Astrocyte (in vitro differentiated cells and primary cell): ENCODE measurements around the gene IQSEC3. TPM values are rescaled to one million over a fixed set of nuclear protein-coding genes. Genes with fewer than 3 reads are reported as not detected.

Experiments used
- DNase-seq: peaks from one replicate; pipeline ENCODE4 v3.0.0-alpha.2; 2010; ENCODE audit warnings: low read depth
- FAIRE-seq: peaks from 2 replicates; lab custom pipeline; 2011; peaks lifted over from hg19 to GRCh38; lab: Jason Lieb, UNC
- H2AFZ ChIP-seq: 2 replicates; pipeline ENCODE4 v1.6.0; 2012; ENCODE audit warnings: low read depth, low read length, inconsistent platforms
- H3K27ac ChIP-seq: 2 replicates; pipeline ENCODE4 v1.5.1; 2011; ENCODE audit warnings: low read depth, low read length, inconsistent platforms
- H3K27me3 ChIP-seq: 2 replicates; pipeline ENCODE4 v1.6.0; 2011; ENCODE audit warnings: low read length, inconsistent platforms; ENCODE audit not compliant: insufficient read depth
- H3K36me3 ChIP-seq: 2 replicates; pipeline ENCODE4 v1.5.1; 2011; ENCODE audit warnings: low read length, inconsistent platforms; ENCODE audit not compliant: insufficient read depth
- H3K4me1 ChIP-seq: 2 replicates; pipeline ENCODE4 v1.5.1; 2011; ENCODE audit warnings: low read length, inconsistent platforms; ENCODE audit not compliant: insufficient read depth
- H3K4me2 ChIP-seq: 2 replicates; pipeline ENCODE4 v1.6.0; 2012; ENCODE audit warnings: low read length, inconsistent platforms
- H3K4me3 ChIP-seq: 2 replicates; pipeline ENCODE4 v1.5.1; 2011; ENCODE audit warnings: low read depth, mild to moderate bottlenecking, low read length, inconsistent platforms; ENCODE audit not compliant: insufficient read depth
- H3K79me2 ChIP-seq: 2 replicates; pipeline ENCODE4 v1.6.0; 2012; ENCODE audit warnings: mild to moderate bottlenecking, low read length, inconsistent platforms; ENCODE audit not compliant: insufficient read depth
- H3K9ac ChIP-seq: 2 replicates; pipeline ENCODE4 v1.6.0; 2012; ENCODE audit warnings: mild to moderate bottlenecking, low read length, inconsistent platforms
- H3K9me3 ChIP-seq: 2 replicates; pipeline ENCODE4 v1.5.1; 2012; ENCODE audit warnings: low read depth, mild to moderate bottlenecking, low read length, inconsistent platforms; ENCODE audit not compliant: insufficient read depth
- H4K20me1 ChIP-seq: 2 replicates; pipeline ENCODE4 v1.6.0; 2012; ENCODE audit warnings: low read length, inconsistent platforms; ENCODE audit not compliant: insufficient read depth
- H3K27ac Mint-ChIP-seq: one replicate; pipeline ENCODE4 v1.8.0; 2021; ENCODE audit warnings: mild to moderate bottlenecking, mixed read lengths; ENCODE audit not compliant: unreplicated experiment
- H3K27me3 Mint-ChIP-seq: one replicate; pipeline ENCODE4 v1.8.0; 2021; ENCODE audit warnings: low read depth, mixed read lengths; ENCODE audit not compliant: unreplicated experiment
- H3K36me3 Mint-ChIP-seq: one replicate; pipeline ENCODE4 v1.8.0; 2021; ENCODE audit warnings: low read depth, mixed read lengths; ENCODE audit not compliant: unreplicated experiment
- H3K4me1 Mint-ChIP-seq: one replicate; pipeline ENCODE4 v1.8.0; 2021; ENCODE audit warnings: low read depth, mixed read lengths; ENCODE audit not compliant: unreplicated experiment
- H3K4me3 Mint-ChIP-seq: one replicate; pipeline ENCODE4 v1.8.0; 2021; ENCODE audit warnings: mild to moderate bottlenecking, moderate library complexity, mixed read lengths; ENCODE audit not compliant: unreplicated experiment
- H3K9me3 Mint-ChIP-seq: one replicate; pipeline ENCODE4 v1.8.0; 2021; ENCODE audit warnings: mild to moderate bottlenecking, mixed read lengths; ENCODE audit not compliant: unreplicated experiment
- CTCF ChIP-seq: IDR thresholded peaks from 2 replicates; pipeline ENCODE4 v1.5.1; 2011; ENCODE audit warnings: low read depth, mild to moderate bottlenecking, inconsistent platforms, low read length, moderate library complexity; ENCODE audit not compliant: insufficient read depth
- EZH2 ChIP-seq: IDR thresholded peaks from 2 replicates; pipeline ENCODE4 v1.6.1; 2012; ENCODE audit warnings: mild to moderate bottlenecking, low read length, inconsistent platforms; ENCODE audit not compliant: insufficient read depth
- total RNA-seq: library from RNA; stranded (reverse); gene quantifications from 2 replicates; pipeline ENCODE4 v1.2.1, GENCODE V29; 2021

Gene IQSEC3
- total RNA-seq, 1 donor from 2014 or later = 0.34 TPM

DNA sequence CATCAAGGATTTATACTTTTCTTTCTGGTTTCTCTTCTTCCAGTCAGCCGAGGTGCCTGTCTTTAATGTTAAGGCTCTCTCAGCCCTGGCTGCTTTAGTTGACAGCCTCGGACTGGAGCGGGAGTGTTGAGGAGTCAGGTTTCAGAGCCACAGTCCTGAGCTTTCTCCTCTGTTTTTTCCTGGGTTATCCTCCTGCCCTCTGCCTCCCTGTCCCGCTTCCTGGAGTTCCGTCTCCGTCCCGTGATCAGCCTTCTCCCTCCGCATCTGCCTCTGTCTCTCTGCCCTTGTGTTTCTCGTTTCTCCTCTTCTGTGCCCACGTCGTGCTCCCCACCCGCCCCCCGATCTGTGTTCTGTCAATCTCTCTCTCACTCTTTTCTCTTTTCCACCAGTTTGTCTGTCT, 33.0 kb downstream of the IQSEC3 start:
- Mint-ChIP-seq H3K27ac (no peak overlapping the region), H3K27me3 (peaks cover 22% of the 10 kb centered on the region), H3K4me1 (peaks cover 31% of the 10 kb centered on the region), H3K4me3 (peak overlapping the region; percentile 16), H3K36me3 (peaks cover 3% of the 10 kb centered on the region), H3K9me3 (peaks cover 1% of the 10 kb centered on the region)
- no peaks in the 10 kb centered on the region for H4K20me1 ChIP-seq
- H2AFZ ChIP-seq = no peak overlapping the region
- no peak overlapping the region for H3K9ac ChIP-seq
- FAIRE-seq (no peak), DNase-seq (peak; percentile 8)
- no peak overlapping the region for H3K27ac ChIP-seq
- H3K4me3 ChIP-seq = no peak overlapping the region
- H3K4me1 ChIP-seq = peaks cover 2% of the 10 kb centered on the region
- H3K79me2 ChIP-seq = no peaks in the 10 kb centered on the region
- no peaks in the 10 kb centered on the region for H3K36me3 ChIP-seq
- no peaks in the 10 kb centered on the region for H3K9me3 ChIP-seq
- TF ChIP-seq EZH2 (no peak), CTCF (no peak)
- H3K4me2 ChIP-seq = peak overlapping the region; percentile 36
- H3K27me3 ChIP-seq = peaks cover 26% of the 10 kb centered on the region

- no peaks in the 10 kb centered on the region for H3K9me3 ChIP-seq
- H3K4me3 ChIP-seq = no peak overlapping the region
- H3K36me3 ChIP-seq = no peaks in the 10 kb centered on the region
- no peak overlapping the region for H3K27ac Mint-ChIP-seq
- no peak overlapping the region for H3K4me2 ChIP-seq
- DNase-seq (no peak), FAIRE-seq (no peak)
- no peaks in the 10 kb centered on the region for H3K79me2 ChIP-seq
- no peak overlapping the region for H2AFZ ChIP-seq
- H3K27me3 Mint-ChIP-seq = peaks cover 19% of the 10 kb centered on the region
- H3K4me1 ChIP-seq = peaks cover 2% of the 10 kb centered on the region
- TF ChIP-seq EZH2 (no peak), CTCF (no peak)
- H3K27me3 ChIP-seq = peaks cover 25% of the 10 kb centered on the region
- peaks cover 1% of the 10 kb centered on the region for H3K9me3 Mint-ChIP-seq
- no peak overlapping the region for H3K4me3 Mint-ChIP-seq
- peaks cover 26% of the 10 kb centered on the region for H3K4me1 Mint-ChIP-seq
- no peak overlapping the region for H3K9ac ChIP-seq
- H4K20me1 ChIP-seq = no peaks in the 10 kb centered on the region
- no peak overlapping the region for H3K27ac ChIP-seq
- peaks cover 3% of the 10 kb centered on the region for H3K36me3 Mint-ChIP-seq
These were observed 35.7 kb downstream of the IQSEC3 start for GRCh38 chr12:101969-102878.

DNA sequence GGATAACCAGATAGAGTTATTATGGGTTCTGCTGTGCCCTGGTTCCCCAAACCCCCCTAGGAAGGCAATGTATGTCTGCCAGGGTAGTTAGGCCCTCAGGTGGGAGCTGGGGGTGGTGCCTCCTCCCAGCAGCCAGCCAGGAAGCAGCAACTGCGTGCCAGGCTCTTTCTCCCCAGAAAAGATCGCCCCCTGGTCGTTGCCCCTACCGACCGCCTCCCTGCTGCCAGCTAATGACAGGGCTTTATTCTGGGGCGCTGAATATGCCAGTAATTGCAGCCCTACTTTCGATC, 36.3 kb downstream of the IQSEC3 start:
- H3K9me3 ChIP-seq = no peaks in the 10 kb centered on the region
- H3K27ac Mint-ChIP-seq = no peak overlapping the region
- H3K79me2 ChIP-seq = no peaks in the 10 kb centered on the region
- no peak overlapping the region for H3K4me3 Mint-ChIP-seq
- no peak overlapping the region for H3K4me3 ChIP-seq
- no peak overlapping the region for H3K9ac ChIP-seq
- peaks cover 19% of the 10 kb centered on the region for H3K27me3 Mint-ChIP-seq
- DNase-seq = no peak
- H3K4me1 ChIP-seq = peaks cover 2% of the 10 kb centered on the region
- H3K27me3 ChIP-seq = peaks cover 25% of the 10 kb centered on the region
- H3K4me2 ChIP-seq = no peak overlapping the region
- H3K36me3 Mint-ChIP-seq = peaks cover 3% of the 10 kb centered on the region
- no peak for FAIRE-seq
- no peak overlapping the region for H3K27ac ChIP-seq
- peaks cover 21% of the 10 kb centered on the region for H3K4me1 Mint-ChIP-seq
- H2AFZ ChIP-seq = no peak overlapping the region
- TF ChIP-seq CTCF (no peak), EZH2 (no peak)
- H3K9me3 Mint-ChIP-seq = peaks cover 1% of the 10 kb centered on the region
- H4K20me1 ChIP-seq = no peaks in the 10 kb centered on the region
- no peaks in the 10 kb centered on the region for H3K36me3 ChIP-seq
